Inflammatory macrophage treated with lipopolysaccharide for 1 hour (primary cell): ENCODE measurements around the gene LIMK1.

Experiments
- DNase-seq, 2 donors: peaks; one replicate each; pipeline ENCODE4 v3.0.0-alpha.2; 2020 to 2022

The LIMK1 gene

GRCh38 chr7:74056096-74056915 is 27.3 kb upstream of the LIMK1 start:
- no peak for DNase-seq

DNA sequence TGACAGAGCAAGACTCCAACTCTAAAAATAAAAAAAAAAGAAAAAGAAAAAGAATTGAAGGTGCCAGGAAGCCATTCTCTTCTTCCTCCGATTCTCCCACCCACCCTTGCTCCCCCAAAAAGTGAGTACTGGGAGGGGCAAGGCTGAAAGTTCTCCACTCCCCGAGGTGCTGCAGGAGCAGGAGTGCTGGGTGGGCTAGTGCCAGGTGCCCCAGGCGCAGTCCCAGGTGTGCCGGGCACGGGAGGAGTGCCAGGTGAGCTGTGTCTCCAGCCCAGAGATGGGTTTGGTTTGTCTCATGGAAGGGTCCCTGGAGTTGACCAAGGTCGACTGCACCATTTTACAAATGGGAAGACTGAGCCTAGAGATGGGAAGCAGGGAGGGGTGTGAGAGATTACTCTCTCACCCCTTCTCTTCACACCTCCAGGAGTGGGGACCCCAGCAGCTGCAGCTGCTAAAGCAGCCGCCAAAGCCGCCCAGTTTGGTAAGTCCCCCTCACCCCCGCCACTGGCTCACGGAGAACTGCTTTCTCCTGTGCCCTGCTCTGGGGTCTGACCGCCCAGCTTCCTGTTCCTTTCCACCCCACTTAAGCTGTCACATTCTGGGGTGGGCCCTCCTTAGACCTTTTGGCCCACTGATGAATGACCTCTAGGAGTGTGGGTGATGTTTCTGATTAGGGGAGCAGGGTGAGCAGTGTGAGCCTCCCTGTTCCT is 26.2 kb upstream of the LIMK1 start:
- DNase-seq, result no peak

- no peak for DNase-seq
Measured at GRCh38 chr7:74057987-74058386, 25.6 kb upstream of the LIMK1 start.

GRCh38 chr7:74058486-74058885 is 25.1 kb upstream of the LIMK1 start:
- DNase-seq, result no peak

- no peak for DNase-seq
Measured at GRCh38 chr7:74059037-74059436, 24.6 kb upstream of the LIMK1 start.

DNA sequence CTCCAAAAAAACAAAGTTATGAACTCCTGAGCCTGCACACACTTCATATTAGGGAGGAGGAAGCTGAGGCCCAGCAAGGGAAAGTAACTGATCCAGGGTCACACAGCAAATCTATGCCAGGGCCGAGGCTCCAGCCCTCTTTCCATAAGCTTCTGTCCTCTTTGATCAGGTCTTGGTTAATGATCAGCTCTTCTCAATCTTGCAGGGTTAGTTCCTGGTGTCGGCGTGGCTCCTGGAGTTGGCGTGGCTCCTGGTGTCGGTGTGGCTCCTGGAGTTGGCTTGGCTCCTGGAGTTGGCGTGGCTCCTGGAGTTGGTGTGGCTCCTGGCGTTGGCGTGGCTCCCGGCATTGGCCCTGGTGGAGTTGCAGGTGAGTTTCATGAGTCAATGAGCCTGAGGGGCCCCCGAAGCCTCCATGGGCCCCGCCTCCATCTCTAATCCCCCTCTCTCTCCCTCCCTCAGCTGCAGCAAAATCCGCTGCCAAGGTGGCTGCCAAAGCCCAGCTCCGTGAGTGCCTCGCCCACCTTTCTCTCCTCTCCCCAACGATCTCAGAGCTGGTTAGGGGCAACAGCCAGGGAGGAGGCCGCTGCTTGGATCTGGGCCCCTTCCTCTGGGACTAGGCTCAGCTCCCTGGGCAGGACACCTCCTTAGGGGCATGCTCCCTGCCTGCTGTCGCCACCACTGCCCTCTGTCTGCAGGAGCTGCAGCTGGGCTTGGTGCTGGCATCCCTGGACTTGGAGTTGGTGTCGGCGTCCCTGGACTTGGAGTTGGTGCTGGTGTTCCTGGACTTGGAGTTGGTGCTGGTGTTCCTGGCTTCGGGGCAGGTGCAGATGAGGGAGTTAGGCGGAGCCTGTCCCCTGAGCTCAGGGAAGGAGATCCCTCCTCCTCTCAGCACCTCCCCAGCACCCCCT is 23.7 kb upstream of the LIMK1 start:
- no peak for DNase-seq

GRCh38 chr7:74061840-74062539 is 21.6 kb upstream of the LIMK1 start:
- peak; percentile 77 to 82 for DNase-seq

GRCh38 chr7:74063223-74063641 is 20.4 kb upstream of the LIMK1 start:
- no peak for DNase-seq

DNA sequence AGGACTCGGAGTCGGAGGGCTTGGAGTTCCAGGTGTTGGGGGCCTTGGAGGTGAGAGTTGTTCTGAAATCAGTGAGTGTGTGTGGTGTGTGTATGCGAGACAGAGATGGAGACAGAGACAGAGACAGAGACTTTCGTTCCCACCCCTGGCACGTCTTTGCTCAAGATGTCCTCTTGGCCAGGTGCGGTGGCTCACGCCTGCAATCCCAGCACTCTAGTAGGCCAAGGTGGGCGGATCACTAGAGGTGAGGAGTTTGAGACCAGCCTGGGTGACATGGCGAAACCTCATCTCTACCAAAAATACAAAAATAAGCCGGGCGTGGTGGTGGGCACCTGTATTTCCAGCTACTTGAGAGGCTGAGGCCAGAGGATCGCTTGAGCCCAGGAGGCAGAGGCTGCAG is 20.0 kb upstream of the LIMK1 start:
- no peak for DNase-seq

GRCh38 chr7:74064696-74065095 is 18.9 kb upstream of the LIMK1 start:
- no peak for DNase-seq

GRCh38 chr7:74066626-74067025 is 17.0 kb upstream of the LIMK1 start:
- no peak for DNase-seq

DNA sequence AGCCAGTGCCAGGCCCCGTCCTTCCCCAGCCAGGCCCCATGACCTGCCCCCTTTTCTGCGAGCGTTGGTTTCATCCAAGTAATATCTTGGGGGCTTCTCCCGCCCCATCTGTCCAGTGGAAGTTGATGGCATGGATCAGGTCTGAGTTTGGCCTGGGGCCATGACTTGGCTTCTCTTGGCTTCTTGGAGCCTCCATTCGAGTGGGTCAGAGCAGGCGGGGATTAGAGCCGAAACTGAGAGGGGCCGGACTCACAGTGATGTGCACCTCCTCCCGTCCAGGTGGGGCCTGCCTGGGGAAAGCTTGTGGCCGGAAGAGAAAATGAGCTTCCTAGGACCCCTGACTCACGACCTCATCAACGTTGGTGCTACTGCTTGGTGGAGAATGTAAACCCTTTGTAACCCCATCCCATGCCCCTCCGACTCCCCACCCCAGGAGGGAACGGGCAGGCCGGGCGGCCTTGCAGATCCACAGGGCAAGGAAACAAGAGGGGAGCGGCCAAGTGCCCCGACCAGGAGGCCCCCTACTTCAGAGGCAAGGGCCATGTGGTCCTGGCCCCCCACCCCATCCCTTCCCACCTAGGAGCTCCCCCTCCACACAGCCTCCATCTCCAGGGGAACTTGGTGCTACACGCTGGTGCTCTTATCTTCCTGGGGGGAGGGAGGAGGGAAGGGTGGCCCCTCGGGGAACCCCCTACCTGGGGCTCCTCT is 15.1 kb upstream of the LIMK1 start:
- no peak for DNase-seq

DNA sequence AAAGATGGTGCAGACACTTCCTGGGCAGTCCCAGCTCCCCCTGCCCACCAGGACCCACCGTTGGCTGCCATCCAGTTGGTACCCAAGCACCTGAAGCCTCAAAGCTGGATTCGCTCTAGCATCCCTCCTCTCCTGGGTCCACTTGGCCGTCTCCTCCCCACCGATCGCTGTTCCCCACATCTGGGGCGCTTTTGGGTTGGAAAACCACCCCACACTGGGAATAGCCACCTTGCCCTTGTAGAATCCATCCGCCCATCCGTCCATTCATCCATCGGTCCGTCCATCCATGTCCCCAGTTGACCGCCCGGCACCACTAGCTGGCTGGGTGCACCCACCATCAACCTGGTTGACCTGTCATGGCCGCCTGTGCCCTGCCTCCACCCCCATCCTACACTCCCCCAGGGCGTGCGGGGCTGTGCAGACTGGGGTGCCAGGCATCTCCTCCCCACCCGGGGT is 14.5 kb upstream of the LIMK1 start:
- no peak for DNase-seq

DNA sequence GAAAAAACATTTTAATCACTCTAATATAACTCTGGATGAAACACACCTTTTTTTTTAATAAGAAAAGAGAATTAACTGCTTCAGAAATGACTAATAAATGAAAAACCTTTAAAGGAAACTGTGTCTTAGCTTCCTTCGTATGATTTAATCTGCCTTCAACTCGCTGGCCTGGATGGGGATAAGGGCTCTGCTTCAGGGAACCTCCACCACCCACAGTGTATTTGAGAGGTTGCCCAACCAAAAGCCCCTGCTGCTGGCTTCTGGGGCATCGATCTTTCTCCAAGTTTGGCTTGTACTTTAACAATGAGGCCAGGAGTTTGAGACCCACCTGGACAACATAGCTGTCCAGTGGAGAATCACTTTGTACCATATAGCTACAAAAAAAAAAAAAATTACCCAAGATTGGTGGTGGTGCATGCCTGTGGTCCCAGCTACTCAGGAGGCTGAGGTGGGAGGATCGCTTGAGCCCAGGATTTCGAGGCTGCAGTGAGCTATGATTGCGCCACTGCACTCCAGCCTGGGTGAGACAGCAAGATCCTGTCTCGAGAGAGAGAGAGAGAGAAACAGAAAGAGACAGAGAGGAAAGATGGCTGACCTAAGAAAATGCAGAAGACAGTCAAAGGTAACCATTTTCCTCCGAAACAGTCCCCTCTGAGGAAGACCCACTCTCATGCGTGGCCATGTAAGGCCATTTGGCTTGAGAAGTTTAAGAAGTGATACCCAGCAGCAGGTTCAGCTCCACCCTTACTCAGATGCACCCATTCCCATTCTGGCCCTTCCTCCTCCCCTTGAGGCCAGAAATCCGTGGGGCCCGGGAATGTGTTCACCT is 13.6 kb upstream of the LIMK1 start:
- DNase-seq, result no peak

DNA sequence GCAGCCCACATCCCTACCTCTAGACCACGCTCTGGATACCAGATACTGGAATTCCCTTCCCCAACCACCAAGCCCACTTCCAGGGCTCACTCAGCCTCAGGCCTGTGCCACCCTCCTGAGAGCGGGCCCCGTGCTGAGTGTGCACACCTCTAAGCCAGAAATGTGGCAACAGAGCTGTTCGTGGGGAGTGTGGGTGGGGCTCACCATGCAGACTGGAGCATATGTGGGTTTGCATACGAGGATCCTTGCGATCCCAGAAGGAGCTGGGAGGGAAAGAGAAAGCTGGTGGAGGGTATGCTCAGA is 13.0 kb upstream of the LIMK1 start:
- DNase-seq, result no peak

DNA sequence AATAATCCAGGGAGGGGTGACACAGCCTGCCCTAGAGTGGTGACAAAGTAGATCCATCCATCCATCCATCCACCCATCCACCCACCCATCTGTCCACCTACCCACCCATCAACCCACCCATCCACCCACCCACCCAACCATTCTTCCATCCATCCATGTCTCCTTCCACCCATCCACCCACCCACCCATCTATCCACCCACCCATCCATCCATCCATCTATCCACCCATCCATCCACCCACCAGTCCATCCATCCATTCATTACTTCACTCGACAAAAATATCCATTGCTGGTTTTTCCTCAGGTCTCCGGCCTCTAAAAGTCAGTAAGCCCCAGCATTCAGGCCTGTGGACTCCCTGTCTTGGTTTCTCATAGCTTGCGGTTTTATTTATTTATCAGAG is 12.5 kb upstream of the LIMK1 start:
- no peak for DNase-seq

GRCh38 chr7:74074770-74075169 is 8.8 kb upstream of the LIMK1 start:
- no peak for DNase-seq

DNA sequence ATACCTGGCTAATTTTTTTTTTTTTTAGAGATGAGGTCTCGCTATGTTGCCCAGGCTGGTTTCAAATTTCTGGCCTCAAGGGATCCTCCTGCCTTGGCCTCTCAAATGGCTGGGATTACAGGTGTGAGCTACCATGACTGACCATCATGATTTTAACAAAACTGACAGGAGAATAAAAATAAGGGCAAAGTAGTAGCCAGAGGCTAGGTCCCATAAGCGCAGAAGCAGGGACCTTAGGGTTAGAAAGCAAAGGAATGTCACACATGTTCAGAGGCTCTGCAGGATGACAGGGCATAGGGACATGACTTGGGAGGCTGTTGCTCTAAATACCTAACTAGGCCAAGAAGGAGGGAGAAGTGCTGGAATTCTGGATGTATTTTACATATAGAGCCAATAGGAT is 5.1 kb upstream of the LIMK1 start:
- no peak for DNase-seq

- DNase-seq, result no peak
Measured at GRCh38 chr7:74082770-74083116, 861 bp upstream of the LIMK1 start.

GRCh38 chr7:74083928-74084721 is 521 bp downstream of the LIMK1 start:
- DNase-seq, result peak; percentile 32 to 34
